Osteocyte (in vitro differentiated cells): ENCODE measurements around the gene SLC35G1. TPM values are rescaled to one million over a fixed set of nuclear protein-coding genes. Genes with fewer than 3 reads are reported as not detected.

Experiments used
- DNase-seq: peaks from one replicate; pipeline ENCODE4 v3.0.0; 2021; ENCODE audit warnings: mixed read lengths; ENCODE audit not compliant: unreplicated experiment; ENCODE audit errors: extremely low spot score
- H3K27ac Mint-ChIP-seq: one replicate; pipeline ENCODE4 v1.8.0; 2021; ENCODE audit warnings: mild to moderate bottlenecking, mixed read lengths; ENCODE audit not compliant: unreplicated experiment
- H3K27me3 Mint-ChIP-seq: one replicate; pipeline ENCODE4 v1.8.0; 2021; ENCODE audit warnings: mixed read lengths; ENCODE audit not compliant: unreplicated experiment
- H3K36me3 Mint-ChIP-seq: one replicate; pipeline ENCODE4 v1.8.0; 2021; ENCODE audit warnings: mixed read lengths; ENCODE audit not compliant: unreplicated experiment
- H3K4me1 Mint-ChIP-seq: one replicate; pipeline ENCODE4 v1.8.0; 2021; ENCODE audit warnings: mixed read lengths; ENCODE audit not compliant: unreplicated experiment
- H3K4me3 Mint-ChIP-seq: one replicate; pipeline ENCODE4 v1.8.0; 2021; ENCODE audit warnings: mild to moderate bottlenecking, moderate library complexity, mixed read lengths; ENCODE audit not compliant: unreplicated experiment
- H3K9me3 Mint-ChIP-seq: one replicate; pipeline ENCODE4 v1.8.0; 2021; ENCODE audit warnings: mixed read lengths; ENCODE audit not compliant: unreplicated experiment
- total RNA-seq: library from RNA; stranded (reverse); gene quantifications from 2 replicates; pipeline ENCODE4 v1.2.1, GENCODE V29; 2021
- TF ChIP-seq, protein P1 (sequence below): fragments of 200-600 bp; sonication (generic); IDR thresholded peaks from 2 replicates; pipeline ENCODE4 v1.5.0; 2021; ENCODE audit warnings: antibody characterized with exemption, mild to moderate bottlenecking, moderate library complexity

SLC35G1 gene
- total RNA-seq, 1 donor from 2014 or later, result 6.3 TPM

DNA sequence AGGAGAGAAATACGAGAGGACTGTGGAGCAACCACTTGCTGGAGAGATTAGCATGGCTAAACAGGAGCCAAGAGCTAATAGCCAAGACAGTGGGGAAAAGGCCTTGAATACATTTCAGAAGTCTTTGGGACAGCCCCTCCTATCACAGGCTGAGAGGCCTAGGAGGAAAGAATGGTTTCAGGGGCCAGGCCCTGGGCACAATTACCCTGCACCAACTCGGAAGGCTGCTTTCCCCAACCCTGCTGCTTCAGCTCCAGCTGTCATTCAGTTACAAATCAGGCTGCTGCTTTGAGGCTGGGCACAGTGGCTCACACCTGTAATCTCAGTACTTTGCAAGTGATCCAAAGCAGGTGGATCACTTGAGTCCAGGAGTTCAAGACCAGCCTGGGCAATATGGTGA, 32.0 kb upstream of the SLC35G1 start:
- Mint-ChIP-seq H3K9me3 (no peaks in the 10 kb centered on the region), H3K27me3 (peaks cover 31% of the 10 kb centered on the region), H3K27ac (no peak overlapping the region), H3K4me1 (no peaks in the 10 kb centered on the region), H3K4me3 (no peak overlapping the region), H3K36me3 (no peaks in the 10 kb centered on the region)
- no peak for DNase-seq
- TF ChIP-seq, protein P1, sequence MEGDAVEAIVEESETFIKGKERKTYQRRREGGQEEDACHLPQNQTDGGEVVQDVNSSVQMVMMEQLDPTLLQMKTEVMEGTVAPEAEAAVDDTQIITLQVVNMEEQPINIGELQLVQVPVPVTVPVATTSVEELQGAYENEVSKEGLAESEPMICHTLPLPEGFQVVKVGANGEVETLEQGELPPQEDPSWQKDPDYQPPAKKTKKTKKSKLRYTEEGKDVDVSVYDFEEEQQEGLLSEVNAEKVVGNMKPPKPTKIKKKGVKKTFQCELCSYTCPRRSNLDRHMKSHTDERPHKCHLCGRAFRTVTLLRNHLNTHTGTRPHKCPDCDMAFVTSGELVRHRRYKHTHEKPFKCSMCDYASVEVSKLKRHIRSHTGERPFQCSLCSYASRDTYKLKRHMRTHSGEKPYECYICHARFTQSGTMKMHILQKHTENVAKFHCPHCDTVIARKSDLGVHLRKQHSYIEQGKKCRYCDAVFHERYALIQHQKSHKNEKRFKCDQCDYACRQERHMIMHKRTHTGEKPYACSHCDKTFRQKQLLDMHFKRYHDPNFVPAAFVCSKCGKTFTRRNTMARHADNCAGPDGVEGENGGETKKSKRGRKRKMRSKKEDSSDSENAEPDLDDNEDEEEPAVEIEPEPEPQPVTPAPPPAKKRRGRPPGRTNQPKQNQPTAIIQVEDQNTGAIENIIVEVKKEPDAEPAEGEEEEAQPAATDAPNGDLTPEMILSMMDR, result no peak

DNA sequence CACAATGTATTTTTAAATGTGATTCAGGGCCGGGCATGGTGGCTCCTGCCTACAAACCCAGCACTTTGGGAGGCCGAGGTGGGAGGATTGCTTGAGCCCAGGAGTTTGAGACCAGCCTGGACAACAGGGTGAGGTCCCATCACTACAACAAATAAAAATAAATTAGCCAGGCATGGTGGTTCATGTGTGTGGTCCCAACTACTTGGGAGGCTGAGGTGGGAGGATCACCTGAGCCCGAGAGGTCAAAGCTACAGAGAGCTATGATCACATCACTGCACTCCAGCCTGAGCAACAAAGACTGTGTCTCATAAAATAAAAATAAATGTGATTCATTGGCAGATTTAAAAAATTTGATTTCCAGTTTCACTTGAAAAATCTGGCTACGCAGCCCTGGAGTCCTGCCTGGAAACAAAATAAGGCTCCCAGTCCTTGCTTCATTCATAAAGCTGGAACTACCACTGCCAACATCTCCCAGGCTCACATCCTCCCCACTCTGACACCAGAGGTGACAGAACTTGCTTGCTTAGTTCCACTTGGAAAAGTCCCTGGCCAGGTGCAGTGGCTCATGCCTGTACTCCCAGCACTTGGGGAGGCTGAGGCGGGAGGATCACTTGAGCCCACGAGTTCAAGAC, 27.9 kb upstream of the SLC35G1 start:
- DNase-seq, result no peak
- Mint-ChIP-seq H3K4me1 (no peaks in the 10 kb centered on the region), H3K27me3 (peaks cover 37% of the 10 kb centered on the region), H3K9me3 (no peaks in the 10 kb centered on the region), H3K27ac (no peak overlapping the region), H3K36me3 (no peaks in the 10 kb centered on the region), H3K4me3 (no peak overlapping the region)
- TF ChIP-seq, protein P1, result no peak

DNA sequence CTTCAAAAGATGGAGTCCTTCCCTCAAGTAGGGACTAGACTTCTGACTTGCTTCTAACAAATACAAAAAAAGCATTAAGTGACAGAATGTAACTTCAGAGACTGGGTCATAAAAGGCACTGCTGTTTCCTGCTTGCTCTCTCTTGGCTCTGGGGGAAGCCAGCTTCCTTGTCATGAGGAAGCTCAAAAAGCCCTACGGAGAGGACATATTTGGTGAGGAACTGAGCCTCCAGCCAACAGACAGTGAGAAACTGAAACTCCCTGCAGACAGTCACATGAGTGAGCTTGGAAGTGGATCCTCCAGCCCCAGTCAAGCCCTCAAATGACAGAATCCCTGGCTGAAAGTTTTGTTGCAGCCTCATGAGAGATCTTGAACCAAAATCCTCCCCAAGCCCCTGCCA, 26.3 kb upstream of the SLC35G1 start:
- no peak overlapping the region for H3K4me3 Mint-ChIP-seq
- no peaks in the 10 kb centered on the region for H3K9me3 Mint-ChIP-seq
- H3K4me1 Mint-ChIP-seq, result no peaks in the 10 kb centered on the region
- TF ChIP-seq, protein P1, result no peak
- H3K27me3 Mint-ChIP-seq, result peaks cover 37% of the 10 kb centered on the region
- no peak for DNase-seq
- no peak overlapping the region for H3K27ac Mint-ChIP-seq
- H3K36me3 Mint-ChIP-seq, result no peaks in the 10 kb centered on the region

DNA sequence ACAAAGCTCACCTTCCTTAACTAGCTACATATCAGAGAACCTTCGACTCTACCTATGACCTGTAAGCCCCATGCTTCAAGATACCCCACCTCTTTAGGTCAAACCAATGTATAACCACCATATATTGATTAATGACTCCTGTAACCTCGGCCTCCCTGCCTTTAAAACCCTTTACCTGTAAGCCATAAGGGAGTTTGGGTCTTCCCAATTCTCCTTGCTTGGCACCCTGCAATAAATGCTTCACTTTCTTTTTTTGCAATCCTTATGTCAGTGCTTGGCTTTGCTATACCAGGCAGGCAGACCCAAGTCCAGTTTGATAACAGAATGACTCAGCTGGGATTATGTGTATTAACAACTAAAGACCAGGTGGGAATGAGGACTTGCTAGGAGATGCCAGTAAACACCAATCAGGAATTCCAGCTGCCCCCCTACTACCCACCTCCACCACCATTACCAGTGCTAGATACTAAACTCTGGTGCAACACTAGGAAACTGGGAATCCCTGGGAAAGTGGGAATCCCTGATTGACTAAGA, 22.0 kb upstream of the SLC35G1 start:
- no peak overlapping the region for H3K4me3 Mint-ChIP-seq
- TF ChIP-seq, protein P1, result no peak
- peaks cover 13% of the 10 kb centered on the region for H3K4me1 Mint-ChIP-seq
- H3K27me3 Mint-ChIP-seq, result peaks cover 23% of the 10 kb centered on the region
- no peak for DNase-seq
- no peaks in the 10 kb centered on the region for H3K9me3 Mint-ChIP-seq
- H3K27ac Mint-ChIP-seq, result no peak overlapping the region
- H3K36me3 Mint-ChIP-seq, result no peaks in the 10 kb centered on the region

DNA sequence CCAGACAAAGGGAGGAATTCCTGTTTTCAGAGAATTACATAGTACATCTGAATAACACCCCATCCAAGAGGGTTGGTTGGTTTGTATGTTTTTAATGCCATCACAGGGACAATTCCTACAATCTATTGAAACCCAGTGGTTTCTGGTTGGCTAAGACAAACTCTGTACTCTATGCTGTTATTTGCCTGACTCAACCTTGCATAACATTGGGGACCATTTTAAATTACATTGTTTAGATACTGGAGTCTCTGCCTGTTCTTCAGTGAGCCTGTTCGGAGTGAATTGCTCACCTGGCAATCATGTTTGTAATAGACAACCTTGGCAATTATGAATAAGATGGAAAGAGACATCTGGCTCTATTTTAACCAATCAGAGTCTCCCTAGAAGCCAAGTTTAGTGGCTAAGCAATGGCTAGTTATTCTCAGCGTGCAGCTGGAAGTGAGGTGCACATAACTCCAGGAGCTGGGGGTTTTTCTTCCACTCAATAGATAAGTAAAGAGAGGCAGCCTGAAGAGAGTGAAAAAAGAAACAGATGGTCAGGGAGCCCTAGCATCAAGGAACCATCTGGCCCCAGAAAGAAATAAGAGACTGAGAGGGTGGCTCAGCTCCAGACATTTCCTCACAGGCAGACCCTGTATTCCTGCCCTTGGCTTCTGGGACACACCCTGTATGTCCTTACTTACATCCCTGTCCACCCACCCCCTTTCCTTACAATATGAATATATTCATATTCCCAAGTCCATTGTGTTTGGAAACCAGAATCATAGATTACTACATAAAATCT, 21.2 kb upstream of the SLC35G1 start:
- no peak for DNase-seq
- Mint-ChIP-seq H3K36me3 (no peaks in the 10 kb centered on the region), H3K9me3 (no peaks in the 10 kb centered on the region), H3K27ac (no peak overlapping the region), H3K27me3 (peaks cover 15% of the 10 kb centered on the region), H3K4me3 (no peak overlapping the region), H3K4me1 (peaks cover 13% of the 10 kb centered on the region)
- TF ChIP-seq, protein P1, result no peak
